GM20000 (cell line): ENCODE measurements around the gene MAP2K5.

Source experiments
- DNase-seq: peaks from one replicate; pipeline ENCODE4 v3.0.0; 2012; ENCODE audit warnings: low spot score
- CTCF ChIP-seq: IDR thresholded peaks from 2 replicates; pipeline ENCODE4 v1.5.1; 2012; ENCODE audit warnings: mild to moderate bottlenecking, control low read depth; ENCODE audit errors: extremely low read depth, missing control alignments

Gene MAP2K5

GRCh38 chr15:67815036-67815592 is 272.6 kb downstream of the MAP2K5 start:
- no peak for TF ChIP-seq CTCF
- DNase-seq: no peak

DNA sequence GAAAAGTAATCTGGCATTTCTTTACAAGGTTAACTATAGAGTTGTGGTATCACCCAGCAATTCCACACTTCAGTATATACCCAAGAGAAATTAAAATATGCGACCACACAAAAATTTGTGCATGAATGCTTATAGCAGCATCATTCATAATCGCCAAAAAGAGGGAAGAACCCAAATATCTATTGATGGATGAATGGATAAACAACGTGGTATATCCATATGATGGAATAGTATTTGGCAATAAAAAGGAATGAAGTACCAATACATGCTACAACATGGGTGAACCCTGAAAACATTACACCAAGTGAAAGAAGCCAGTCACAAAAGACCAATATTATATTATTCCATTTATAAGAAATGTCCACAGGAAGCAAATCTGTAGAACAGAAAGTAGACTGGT is 274.2 kb downstream of the MAP2K5 start:
- no peak for TF ChIP-seq CTCF
- no peak for DNase-seq

DNA sequence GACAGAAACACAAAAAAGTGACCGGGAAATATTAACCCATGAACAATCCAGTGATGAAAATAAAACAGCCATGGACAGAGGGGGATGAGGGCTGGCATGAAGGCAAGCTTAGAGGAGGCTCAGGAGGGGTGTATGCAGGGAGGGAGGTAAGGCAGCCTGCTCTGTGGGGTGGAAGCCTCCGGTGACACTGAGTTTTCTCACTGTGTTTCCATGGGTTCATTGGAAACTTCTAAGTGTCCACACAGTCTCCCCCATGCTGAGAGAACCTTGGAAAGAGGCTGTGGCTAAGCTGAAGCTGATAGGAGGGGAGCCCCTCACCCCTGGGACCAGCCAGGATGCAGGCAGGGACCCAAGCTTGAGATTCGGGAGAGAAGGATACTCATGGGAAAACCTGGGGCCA is 276.0 kb downstream of the MAP2K5 start:
- DNase-seq: no peak
- no peak for TF ChIP-seq CTCF

DNA sequence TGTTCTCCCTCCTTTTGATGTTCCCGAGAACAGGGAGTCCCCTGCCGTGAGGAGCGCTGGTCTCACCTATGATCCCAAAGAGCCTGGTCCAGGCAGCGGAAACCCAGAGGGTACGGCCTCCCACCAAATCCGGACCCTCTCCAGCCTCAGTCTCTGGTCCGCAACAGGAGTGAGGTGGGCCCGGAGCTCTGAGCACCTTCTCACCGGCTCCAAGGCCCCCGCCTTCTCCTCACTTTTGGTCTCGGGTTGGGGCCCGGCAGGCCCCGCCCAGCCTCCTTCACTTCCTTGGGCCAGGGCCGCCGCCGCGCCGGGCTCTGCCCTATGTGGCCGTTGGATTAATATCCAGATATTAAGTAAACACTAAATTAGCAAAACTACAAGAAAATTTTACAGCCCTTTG is 277.1 kb downstream of the MAP2K5 start:
- DNase-seq: no peak
- no peak for TF ChIP-seq CTCF

DNA sequence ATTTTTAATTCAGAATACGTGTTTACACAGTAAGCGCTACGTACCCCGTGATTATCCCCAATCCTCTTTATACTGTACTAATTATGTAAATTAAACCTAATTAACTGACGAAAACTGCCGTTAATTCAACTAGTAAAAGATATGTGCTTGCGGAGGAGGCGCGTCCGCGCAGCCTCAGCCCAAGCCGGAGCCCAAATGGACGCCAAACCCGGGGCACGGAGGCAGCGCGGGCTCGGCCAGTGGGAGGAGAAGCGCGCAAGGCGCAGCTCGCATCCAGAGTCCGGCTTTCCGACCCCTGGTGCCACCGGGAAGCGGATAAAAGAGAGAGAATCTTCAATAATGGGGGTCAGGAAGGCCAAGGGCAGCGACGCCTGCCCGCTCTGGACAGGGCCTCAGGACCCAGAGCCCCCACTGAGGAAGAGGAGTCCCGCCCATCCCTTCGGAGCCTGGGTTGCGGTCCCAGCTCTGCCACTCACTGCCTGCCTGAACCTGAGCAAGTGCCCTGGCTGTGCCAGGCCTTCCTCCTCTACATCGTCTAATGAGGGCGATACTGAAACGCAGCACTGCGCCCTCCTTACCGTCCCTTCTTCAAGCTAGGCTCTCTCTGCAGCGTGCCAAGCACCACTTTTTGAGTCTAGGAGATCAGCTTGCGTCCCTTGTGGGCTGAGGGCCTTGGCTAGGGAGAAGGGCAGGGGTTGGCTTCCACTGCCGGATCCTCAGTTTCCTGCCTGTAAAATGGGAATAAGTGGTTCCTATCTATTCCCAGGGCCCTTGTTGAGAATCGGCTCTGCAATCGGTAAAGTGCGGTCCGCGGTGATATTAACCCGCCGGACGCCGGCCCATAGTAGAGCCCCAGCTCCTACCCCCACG is 277.9 kb downstream of the MAP2K5 start:
- TF ChIP-seq CTCF: no peak
- no peak for DNase-seq

DNA sequence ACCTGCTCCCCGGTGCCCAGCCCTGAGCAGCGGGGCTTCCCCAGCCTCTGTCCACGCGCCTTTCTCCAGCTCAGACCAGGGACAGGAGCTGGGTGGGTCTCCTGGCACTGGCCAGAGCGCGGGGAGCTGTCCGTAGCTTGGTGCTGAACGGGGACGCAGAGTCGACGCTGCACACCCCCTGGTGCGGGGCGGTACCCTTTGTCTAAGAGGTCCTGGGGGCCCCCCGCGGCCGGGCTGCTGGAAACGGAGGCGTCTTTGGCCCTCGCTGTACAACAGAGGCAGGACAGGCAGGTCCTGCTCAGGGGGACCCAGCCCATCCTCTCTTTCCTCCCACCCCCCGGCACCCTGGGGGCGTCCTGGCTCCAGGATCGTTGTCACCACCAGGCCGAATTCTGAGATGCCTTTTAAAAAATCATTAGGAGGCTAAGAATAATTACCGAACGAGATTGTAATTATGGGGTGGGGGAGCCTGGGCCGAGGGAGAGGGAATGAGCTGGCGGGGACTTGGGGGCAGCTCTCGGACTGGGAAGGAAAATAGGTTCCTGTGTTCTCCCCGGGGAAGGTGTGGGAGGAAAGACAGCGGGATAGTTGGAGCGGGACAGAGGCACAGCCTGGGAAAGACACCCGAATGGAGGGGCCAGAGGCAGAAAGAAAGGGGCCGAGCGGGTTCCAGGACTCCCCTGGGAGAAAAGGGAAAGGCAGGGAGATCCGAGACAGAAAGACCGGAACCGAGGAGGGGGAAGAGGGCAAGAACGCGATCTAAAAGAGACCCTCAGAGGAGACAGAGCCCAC is 278.7 kb downstream of the MAP2K5 start:
- TF ChIP-seq CTCF: no peak
- peak; percentile 81 for DNase-seq
